GM12874 (cell line): ENCODE results near the gene KRI1.
A peak's percentile ranks its signal among the peaks of the same experiment; 100 is the strongest.

Experiments used
- CTCF ChIP-seq: IDR thresholded peaks from 2 replicates; pipeline ENCODE4 v1.5.1; 2011; ENCODE audit warnings: low read depth, mild to moderate bottlenecking, control low read depth, low read length, moderate library complexity; ENCODE audit not compliant: insufficient read depth

KRI1 gene

DNA sequence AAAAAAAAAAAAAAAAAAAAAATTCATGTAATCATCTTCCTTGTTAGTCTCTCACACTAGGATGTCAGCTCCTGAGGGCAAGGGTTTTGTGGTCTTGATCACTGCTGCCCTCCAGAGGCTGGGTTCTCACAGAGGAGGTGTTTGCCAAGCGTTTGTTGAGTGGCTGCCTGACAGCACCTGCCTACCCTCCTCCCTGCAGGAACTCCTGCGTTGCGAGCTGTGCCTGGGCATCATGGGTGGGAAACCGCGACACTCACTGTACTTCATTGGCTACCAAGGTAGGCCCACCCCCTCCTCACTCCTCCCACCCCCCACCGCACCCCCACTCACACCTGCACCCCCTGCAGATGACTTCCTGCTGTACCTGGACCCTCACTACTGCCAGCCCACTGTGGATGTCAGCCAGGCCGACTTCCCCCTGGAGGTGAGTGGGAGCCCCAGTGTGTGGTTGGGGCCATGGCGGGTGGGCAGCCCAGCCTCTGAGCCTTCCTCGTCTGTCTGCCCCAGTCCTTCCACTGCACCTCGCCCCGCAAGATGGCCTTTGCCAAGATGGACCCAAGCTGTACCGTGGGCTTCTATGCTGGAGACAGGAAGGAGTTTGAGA, 14.0 kb downstream of the KRI1 start:
- TF ChIP-seq CTCF: 0 out of 2 replicates have a peak, but pooled peaks have one; percentile 10

DNA sequence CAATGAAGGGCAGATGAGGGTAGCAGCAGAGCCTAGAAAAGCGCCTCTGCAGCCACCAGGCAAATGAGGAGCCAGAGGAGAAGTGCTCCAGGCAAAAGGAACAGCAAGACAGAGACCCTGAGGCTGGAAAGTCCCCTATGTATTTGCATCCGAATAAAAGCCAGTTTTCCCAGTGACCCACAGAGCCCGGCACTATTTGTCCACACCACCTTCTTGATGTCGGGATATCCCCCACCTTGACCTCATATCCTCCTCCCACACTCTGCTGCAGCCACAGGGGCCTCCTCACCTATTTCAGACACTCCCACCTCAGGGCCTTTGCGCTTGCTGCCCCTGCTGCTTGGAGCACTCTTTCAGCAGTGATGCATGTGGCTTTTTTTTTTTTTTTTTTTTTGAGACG, 15.5 kb downstream of the KRI1 start:
- TF ChIP-seq CTCF: no peak

DNA sequence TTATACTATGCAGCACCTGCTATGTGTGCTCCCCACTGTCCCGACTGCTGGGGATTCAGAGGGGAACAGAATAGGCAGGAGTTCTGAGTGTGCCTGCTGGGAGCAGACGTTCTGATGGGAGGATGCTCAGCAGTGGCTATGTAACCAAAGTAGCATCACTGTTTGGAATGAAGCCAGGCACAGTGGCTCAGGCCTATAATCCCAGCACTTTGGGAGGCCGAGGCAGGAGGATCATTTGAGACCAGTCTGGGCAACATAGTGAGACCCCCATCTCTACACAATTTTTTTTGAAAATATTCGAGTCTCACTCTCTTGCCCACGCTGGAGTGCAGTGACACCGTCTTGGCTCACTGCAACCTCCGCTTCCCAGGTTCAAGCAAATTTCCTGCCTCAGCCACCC, 16.1 kb downstream of the KRI1 start:
- no peak for TF ChIP-seq CTCF

DNA sequence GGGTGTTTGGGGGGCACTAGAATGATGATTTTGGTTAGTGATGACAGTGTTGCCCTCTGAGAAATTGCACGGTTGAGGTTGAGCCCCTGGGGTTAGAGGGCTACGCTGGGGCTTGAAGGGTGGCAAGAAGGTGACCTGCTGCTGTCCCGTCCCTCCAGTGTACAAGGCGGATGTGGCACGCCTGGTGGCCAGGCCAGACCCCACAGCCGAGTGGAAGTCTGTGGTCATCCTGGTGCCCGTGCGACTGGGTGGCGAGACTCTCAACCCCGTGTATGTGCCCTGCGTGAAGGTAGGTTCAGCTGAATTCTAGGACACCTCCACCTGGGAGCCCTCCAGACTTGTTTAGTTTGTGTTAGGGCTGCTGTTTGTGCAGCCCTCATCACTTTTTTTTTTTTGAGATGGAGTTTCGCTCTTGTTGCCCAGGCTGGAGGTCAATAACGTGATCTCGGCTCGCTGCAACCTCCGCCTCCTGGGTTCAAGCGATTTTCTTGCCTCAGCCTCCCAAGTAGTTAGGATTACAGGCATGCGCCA, 17.0 kb downstream of the KRI1 start:
- no peak for TF ChIP-seq CTCF

GRCh38 chr19:10546817-10547216, 19.0 kb downstream of the KRI1 start:
- no peak for TF ChIP-seq CTCF

GRCh38 chr19:10544753-10545251, 21.0 kb downstream of the KRI1 start:
- no peak for TF ChIP-seq CTCF

GRCh38 chr19:10544242-10544752, 21.5 kb downstream of the KRI1 start:
- no peak for TF ChIP-seq CTCF
